Endothelial cell of umbilical vein (primary cell): ENCODE data around the gene CLEC18A. TPM values are rescaled to one million over a fixed set of nuclear protein-coding genes. Genes with fewer than 3 reads are reported as not detected.

Experiments used
- BruUV-seq: library from RNA; stranded (reverse); fragments of 400-500 nt; replicated peaks from 2 replicates; lab custom pipeline; 2021; lab: Mats Ljungman, UMichigan
- CTCF ChIA-PET: fragments of 300-600, 350-600 bp; sonication (Branson Sonifier 250); formaldehyde crosslinking; loops from one replicate; lab custom pipeline; 2021; ENCODE audit warnings: antibody characterized with exemption, inconsistent platforms; lab: Charles Lee
- POLR2A ChIA-PET: fragments of 300-600, 350-600 bp; sonication (Branson Sonifier 250); formaldehyde crosslinking; loops from one replicate; lab custom pipeline; 2021; ENCODE audit warnings: antibody characterized with exemption, inconsistent platforms; lab: Charles Lee
- DNase-seq: peaks from one replicate; pipeline ENCODE4 v3.0.0-alpha.2; 2011; ENCODE audit warnings: low read depth, low spot score
- FAIRE-seq: peaks from 2 replicates; lab custom pipeline; 2011; peaks lifted over from hg19 to GRCh38; lab: Jason Lieb, UNC
- H2AFZ ChIP-seq: 2 replicates; pipeline ENCODE4 v1.6.0; 2012; ENCODE audit warnings: low read depth, low read length, control low read depth, inconsistent platforms
- H3K27ac ChIP-seq: 2 replicates; pipeline ENCODE4 v1.5.1; 2011; ENCODE audit warnings: low read depth, mild to moderate bottlenecking, control low read depth, low read length, moderate library complexity; ENCODE audit not compliant: insufficient read depth
- H3K27me3 ChIP-seq, 2 experiments: 2 replicates each; pipeline versions ENCODE4 v1.6.0 to v1.6.1; 2011; ENCODE audit warnings: low read length in 2 of 2, mixed read lengths in 1 of 2; ENCODE audit not compliant: control insufficient read depth in 2 of 2, insufficient read depth in 2 of 2
- H3K36me3 ChIP-seq, 2 experiments: 2 replicates in 1 of 2; 3 replicates in 1 of 2; pipeline ENCODE4 v1.5.1; 2011; ENCODE audit warnings: low read length in 2 of 2, mild to moderate bottlenecking in 1 of 2, moderate library complexity in 1 of 2; ENCODE audit not compliant: control insufficient read depth in 2 of 2, insufficient read depth in 2 of 2; ENCODE audit errors: extremely low read depth in 1 of 2
- H3K4me1 ChIP-seq: 3 replicates; pipeline ENCODE4 v1.5.1; 2011; ENCODE audit warnings: mild to moderate bottlenecking, low read length; ENCODE audit not compliant: control insufficient read depth, insufficient read depth; ENCODE audit errors: extremely low read depth
- H3K4me2 ChIP-seq: 2 replicates; pipeline ENCODE4 v1.6.1; 2011; ENCODE audit warnings: low read length, control low read depth, mixed read lengths; ENCODE audit not compliant: insufficient read depth
- H3K4me3 ChIP-seq, 3 experiments: fragments of 200-600 bp in 1 of 3; sonication (generic), shearing (Covaris generic) in 1 of 3; replicated peaks in 1 of 3; 2 replicates each; pipeline ENCODE4 v1.5.1; 2011 to 2016; ENCODE audit warnings: control low read depth in 3 of 3, low read length in 3 of 3, mild to moderate bottlenecking in 2 of 3, inconsistent platforms in 1 of 3, low read depth in 1 of 3, moderate library complexity in 1 of 3; ENCODE audit not compliant: insufficient read depth in 1 of 3
- H3K79me2 ChIP-seq: 2 replicates; pipeline ENCODE4 v1.6.0; 2012; ENCODE audit warnings: low read length, inconsistent platforms; ENCODE audit not compliant: control insufficient read depth, insufficient read depth
- H3K9ac ChIP-seq: replicated peaks from 2 replicates; pipeline ENCODE3; 2011; ENCODE audit warnings: low read length, control low read depth; ENCODE audit not compliant: insufficient read depth; ENCODE audit errors: extremely low read depth
- H3K9me1 ChIP-seq: replicated peaks from 3 replicates; pipeline ENCODE4 v1.6.0; 2011; ENCODE audit warnings: mild to moderate bottlenecking, low read length; ENCODE audit not compliant: control insufficient read depth, insufficient read depth; ENCODE audit errors: extremely low read depth
- H3K9me3 ChIP-seq: replicated peaks from 2 replicates; pipeline ENCODE4 v1.5.1; 2012; ENCODE audit warnings: low read length, inconsistent platforms; ENCODE audit not compliant: control insufficient read depth, insufficient read depth
- H4K20me1 ChIP-seq: replicated peaks from 2 replicates; pipeline ENCODE3; 2011; ENCODE audit warnings: mild to moderate bottlenecking, low read length; ENCODE audit not compliant: control insufficient read depth, insufficient read depth; ENCODE audit errors: extremely low read depth
- EZH2 ChIP-seq: IDR thresholded peaks from 2 replicates; pipeline ENCODE4 v1.6.1; 2012; ENCODE audit warnings: borderline replicate concordance, low read depth, mild to moderate bottlenecking, moderate library complexity, low read length, inconsistent platforms; ENCODE audit not compliant: severe bottlenecking
- FOS ChIP-seq: IDR thresholded peaks from 2 replicates; pipeline ENCODE4 v1.6.1; 2011; ENCODE audit warnings: mild to moderate bottlenecking, low read length, moderate library complexity, borderline replicate concordance; ENCODE audit not compliant: insufficient read depth
- GATA2 ChIP-seq: IDR thresholded peaks from 2 replicates; pipeline ENCODE4 v1.7.0; 2011; ENCODE audit warnings: low read depth, mild to moderate bottlenecking, moderate library complexity, mixed read lengths, low read length; ENCODE audit not compliant: insufficient read length, insufficient read depth
- JUN ChIP-seq: IDR thresholded peaks from 2 replicates; pipeline ENCODE4 v1.6.1; 2011; ENCODE audit warnings: borderline replicate concordance, low read depth; ENCODE audit not compliant: insufficient read length, insufficient read depth
- MYC ChIP-seq: IDR thresholded peaks from one replicate; pipeline ENCODE4 v1.6.1; 2011; ENCODE audit warnings: mild to moderate bottlenecking, low read depth, low read length
- POLR2A ChIP-seq: IDR thresholded peaks from 2 replicates; pipeline ENCODE4 v1.6.1; 2012; ENCODE audit warnings: low read depth, mild to moderate bottlenecking, control low read depth, low read length
- POLR2AphosphoS5 ChIP-seq: IDR thresholded peaks from 2 replicates; pipeline ENCODE4 v1.6.1; 2012; ENCODE audit warnings: low read depth, mild to moderate bottlenecking, control low read depth, low read length, moderate library complexity; ENCODE audit not compliant: insufficient read depth
- dilution Hi-C: fragments of 300-500 bp; cut with MboI; formaldehyde crosslinking; loops from one replicate; pipeline ENCODE4 v1.15.0; 2019; ENCODE audit warnings: low sequenced_read_pairs; ENCODE audit not compliant: extremely low pct_ligation_motif_present
- intact Hi-C: fragments of 100-400 bp; cut with micrococcal nuclease; formaldehyde crosslinking; loops from one replicate; pipeline ENCODE4 v1.10.0; 2022
- polyA plus RNA-seq, 4 experiments: library from polyadenylated mRNA; depleted of rRNA in 3 of 4; stranded (reverse) in 3 of 4; unstranded in 1 of 4; fragments of >200 nt; gene quantifications; 2 replicates each; pipeline versions ENCODE4 v1.2.1 to v1.2.3, GENCODE V29; 2011 to 2012; ENCODE audit warnings: missing spikeins in 1 of 4
- total RNA-seq: library from RNA; stranded (reverse); gene quantifications from 2 replicates; pipeline ENCODE4 v1.2.3, GENCODE V29; 2021
- TF ChIP-seq, protein P1 (sequence below): IDR thresholded peaks from 2 replicates; pipeline ENCODE4 v1.6.1; 2011; ENCODE audit not compliant: insufficient read depth, insufficient read length
- TF ChIP-seq, protein P2 (sequence below), 2 donors: IDR thresholded peaks; 1 replicate in 1 of 2; 2 replicates in 1 of 2; pipeline ENCODE4 v1.5.1; 2011; ENCODE audit warnings: low read length in 2 of 2, mild to moderate bottlenecking in 2 of 2, moderate library complexity in 2 of 2, control low read depth in 1 of 2, inconsistent platforms in 1 of 2, low read depth in 1 of 2; ENCODE audit not compliant: insufficient read depth in 1 of 2; ENCODE audit errors: extremely low read depth in 1 of 2

The CLEC18A gene
- total and polyA plus RNA-seq, 2 donors (not counting 3 experiments of a cell fraction or from before 2014, with no cell fraction given): 0.35 to 0.51 TPM

DNA sequence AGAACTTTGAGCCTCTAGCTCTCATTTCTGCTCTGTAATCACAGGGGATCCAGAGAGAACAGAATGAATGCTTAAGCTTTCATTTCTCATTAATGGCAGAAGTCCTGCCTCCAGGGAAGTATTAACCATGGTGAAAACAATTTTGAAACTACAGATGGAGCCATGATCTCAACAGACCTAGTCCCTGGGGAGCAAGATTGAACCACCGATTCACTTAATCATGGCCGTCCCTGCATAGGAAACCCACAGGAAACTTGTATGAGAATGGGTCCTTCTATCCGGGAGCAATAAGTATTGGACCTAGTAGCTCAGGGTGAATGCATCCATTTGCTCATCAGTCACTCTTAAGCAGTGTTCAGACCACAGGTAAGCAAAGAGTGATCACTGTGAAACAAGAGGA is 40.2 kb upstream of the CLEC18A start:
- TF ChIP-seq GATA2 (no peak), POLR2A (no peak), POLR2AphosphoS5 (no peak), EZH2 (no peak), FOS (no peak), JUN (no peak), MYC (no peak)
- TF ChIP-seq, protein P1, sequence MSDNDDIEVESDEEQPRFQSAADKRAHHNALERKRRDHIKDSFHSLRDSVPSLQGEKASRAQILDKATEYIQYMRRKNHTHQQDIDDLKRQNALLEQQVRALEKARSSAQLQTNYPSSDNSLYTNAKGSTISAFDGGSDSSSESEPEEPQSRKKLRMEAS: no peak
- TF ChIP-seq, protein P2, sequence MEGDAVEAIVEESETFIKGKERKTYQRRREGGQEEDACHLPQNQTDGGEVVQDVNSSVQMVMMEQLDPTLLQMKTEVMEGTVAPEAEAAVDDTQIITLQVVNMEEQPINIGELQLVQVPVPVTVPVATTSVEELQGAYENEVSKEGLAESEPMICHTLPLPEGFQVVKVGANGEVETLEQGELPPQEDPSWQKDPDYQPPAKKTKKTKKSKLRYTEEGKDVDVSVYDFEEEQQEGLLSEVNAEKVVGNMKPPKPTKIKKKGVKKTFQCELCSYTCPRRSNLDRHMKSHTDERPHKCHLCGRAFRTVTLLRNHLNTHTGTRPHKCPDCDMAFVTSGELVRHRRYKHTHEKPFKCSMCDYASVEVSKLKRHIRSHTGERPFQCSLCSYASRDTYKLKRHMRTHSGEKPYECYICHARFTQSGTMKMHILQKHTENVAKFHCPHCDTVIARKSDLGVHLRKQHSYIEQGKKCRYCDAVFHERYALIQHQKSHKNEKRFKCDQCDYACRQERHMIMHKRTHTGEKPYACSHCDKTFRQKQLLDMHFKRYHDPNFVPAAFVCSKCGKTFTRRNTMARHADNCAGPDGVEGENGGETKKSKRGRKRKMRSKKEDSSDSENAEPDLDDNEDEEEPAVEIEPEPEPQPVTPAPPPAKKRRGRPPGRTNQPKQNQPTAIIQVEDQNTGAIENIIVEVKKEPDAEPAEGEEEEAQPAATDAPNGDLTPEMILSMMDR (IDR thresholded peaks at IDR 0.05; ENCODE audit: extremely low read depth in 1 of 2, insufficient read depth in 1 of 2, low read depth in 1 of 2, low read length in 2 of 2): no peak
- ChIA-PET CTCF (interaction anchor here (0.8 to 2.4 kb wide), 2 partner anchors 19 to 54 kb away, joined by 3 to 8 read pairs; no protein-coding TSS in a partner anchor), POLR2A (no interaction called here)
- intact Hi-C loops (no loop called here), dilution Hi-C loops (no loop called here)
- H3K4me1 ChIP-seq: no peaks in the 10 kb centered on the region
- BruUV-seq: no TSS peak
- no peak overlapping the region for H3K27ac ChIP-seq
- H3K27me3 ChIP-seq: no peaks in the 10 kb centered on the region
- H3K9me1 ChIP-seq: no peaks in the 10 kb centered on the region
- H2AFZ ChIP-seq: no peak overlapping the region
- no peak for FAIRE-seq
- H3K79me2 ChIP-seq: no peaks in the 10 kb centered on the region
- H3K4me3 ChIP-seq: no peak overlapping the region
- H3K9ac ChIP-seq: no peak overlapping the region
- H4K20me1 ChIP-seq: no peaks in the 10 kb centered on the region
- no peak overlapping the region for H3K4me2 ChIP-seq
- peaks cover 0 to 6% of the 10 kb centered on the region in 2 experiments for H3K36me3 ChIP-seq
- H3K9me3 ChIP-seq: no peaks in the 10 kb centered on the region
- no peak for DNase-seq
